Eye (tissue), 1 donor: ENCODE measurements around the gene MYOG.

Experiments
- DNase-seq: peaks from one replicate; pipeline ENCODE4 v3.0.0-alpha.2; 2015

Gene MYOG

GRCh38 chr1:203117611-203118575, 32.1 kb upstream of the MYOG start:
- DNase-seq, result peak; percentile 92

- DNase-seq, result no peak
Observed at GRCh38 chr1:203116091-203116820, 30.4 kb upstream of the MYOG start.

GRCh38 chr1:203114202-203114601, 28.4 kb upstream of the MYOG start:
- DNase-seq, result no peak

GRCh38 chr1:203113308-203113707, 27.5 kb upstream of the MYOG start:
- DNase-seq, result no peak

DNA sequence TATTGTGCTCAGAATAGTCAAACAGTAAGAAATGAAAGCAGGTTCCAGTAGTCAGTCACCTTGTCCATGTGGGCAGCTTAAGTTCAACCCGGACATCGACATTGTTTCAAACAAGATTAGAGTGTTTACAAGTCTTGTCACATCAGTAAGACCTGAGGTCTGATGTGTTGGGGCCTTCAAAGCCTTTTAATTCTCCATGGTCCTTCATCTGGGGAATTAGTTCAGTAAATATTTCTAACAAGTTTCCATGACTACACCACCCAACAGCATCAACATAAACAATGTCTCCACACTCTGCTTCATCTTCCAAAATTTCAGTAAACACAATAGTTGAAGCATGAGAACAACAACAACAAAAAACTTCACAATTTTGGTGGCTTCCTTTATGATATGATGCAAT, 26.7 kb upstream of the MYOG start:
- DNase-seq, result no peak

DNA sequence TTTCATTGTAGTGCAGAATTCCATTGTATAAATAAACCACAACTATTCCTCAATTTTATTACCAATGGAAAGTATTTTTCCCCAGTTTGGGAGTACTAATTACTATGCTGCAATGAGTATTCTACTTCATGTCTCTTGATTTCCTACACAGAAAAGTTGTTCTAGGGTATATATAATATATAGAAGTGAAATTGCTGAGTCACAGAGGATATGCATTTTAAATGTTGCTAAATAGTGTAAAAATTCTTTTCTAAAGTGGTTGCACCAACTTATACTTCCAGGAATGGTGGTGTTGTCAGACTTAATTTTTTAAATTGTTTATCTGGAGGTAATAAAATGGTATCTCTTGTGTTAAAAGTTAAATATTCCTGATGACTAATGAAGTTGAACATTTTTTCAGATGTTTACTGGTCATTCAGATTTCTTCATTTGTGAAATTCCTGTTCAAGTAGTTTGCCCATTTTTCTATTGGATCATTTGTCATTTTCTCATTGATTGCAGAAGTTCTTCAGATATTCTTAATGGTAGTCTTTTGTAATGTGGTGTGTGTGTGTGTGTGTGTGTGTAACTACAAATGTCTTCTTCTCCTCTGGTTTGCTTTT, 19.1 kb upstream of the MYOG start:
- DNase-seq, result no peak

DNA sequence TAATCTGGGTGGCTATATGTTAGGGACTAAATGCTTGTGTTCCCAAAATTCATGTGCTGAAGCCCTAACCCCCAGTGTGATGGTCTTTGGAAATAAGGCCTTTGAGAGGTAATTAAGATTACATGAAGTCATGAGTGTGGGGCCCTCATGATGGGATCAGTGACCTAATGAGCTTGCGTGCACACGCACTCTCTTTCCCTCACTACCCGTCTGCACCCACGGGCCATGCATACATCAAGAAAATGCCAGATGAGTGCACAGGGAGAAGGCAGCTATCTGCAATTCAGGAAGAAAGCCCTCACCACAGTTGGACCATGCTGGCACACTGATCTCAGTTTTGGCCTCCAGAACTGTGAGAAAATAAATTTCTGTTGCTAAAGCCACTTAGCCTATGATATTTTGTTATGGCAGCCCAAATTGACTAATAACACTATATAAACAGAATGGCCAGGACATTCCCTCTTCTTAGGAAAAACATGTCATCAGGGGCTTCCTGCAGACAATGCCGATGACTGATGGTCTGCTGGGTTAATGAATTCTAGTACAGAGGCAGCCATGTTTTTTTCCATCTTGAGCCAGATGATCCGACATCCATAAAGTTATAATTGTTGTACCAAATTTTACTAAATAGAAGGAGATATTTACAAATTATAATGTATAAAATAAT, 18.1 kb upstream of the MYOG start:
- DNase-seq, result no peak

DNA sequence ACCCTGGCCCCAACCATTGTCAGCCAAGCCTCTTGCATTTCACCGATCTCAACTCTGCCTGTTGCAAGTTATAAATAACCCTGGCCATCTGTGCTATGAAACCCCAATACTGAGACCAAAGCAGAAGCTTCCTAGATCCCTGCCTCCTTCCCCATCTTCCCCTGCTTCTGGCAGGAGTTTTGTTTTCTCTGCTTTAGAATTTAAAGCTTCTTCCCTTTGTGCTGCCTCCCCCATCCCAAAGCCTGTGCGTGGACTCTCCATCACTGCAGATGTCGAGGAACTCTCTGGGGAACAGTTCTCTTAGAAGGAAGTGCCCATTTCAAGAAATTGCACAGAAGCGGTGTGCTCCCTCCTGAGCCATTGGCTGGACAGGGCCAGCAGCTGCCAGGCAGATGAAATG, 17.4 kb upstream of the MYOG start:
- no peak for DNase-seq

DNA sequence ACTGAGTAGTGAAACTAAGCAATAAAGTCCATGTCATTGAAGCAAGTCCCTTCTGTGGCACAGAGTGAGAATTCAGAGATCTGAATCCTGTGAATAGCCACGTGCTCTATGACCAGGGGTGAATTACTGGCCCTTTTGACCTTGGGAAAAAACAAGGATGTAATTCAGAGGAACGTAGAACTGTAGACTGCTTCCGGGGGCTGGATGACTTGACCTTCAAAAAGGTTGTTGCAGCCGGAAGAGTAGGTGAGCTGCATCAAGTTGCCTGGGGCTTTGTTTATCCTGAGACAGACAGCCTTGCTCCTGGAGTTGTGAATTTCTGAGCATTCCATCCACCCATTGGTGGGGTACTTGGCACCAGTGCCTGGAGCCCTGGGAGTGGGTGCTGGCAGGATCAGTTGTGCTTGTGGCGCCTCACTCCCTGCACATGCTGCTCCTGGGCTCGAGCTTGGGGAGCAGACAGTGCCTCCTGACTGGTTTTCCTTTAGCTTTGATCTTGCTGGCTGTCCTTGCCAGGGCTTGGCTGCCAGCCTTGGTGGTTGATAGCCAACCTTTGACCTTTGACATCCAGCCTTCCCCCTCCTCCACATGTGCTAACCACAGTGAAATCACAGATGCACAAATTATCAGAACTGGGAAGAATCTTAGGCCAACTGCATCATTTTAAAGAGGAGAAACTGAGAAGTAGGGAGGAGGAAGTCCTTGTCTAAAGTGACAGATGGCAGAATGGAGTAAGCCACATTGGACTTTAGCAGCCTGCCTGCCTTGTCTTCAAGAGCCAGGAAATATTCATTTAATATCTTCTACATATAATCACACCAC, 16.2 kb upstream of the MYOG start:
- DNase-seq, result no peak

GRCh38 chr1:203100516-203100869, 14.7 kb upstream of the MYOG start:
- DNase-seq, result no peak

DNA sequence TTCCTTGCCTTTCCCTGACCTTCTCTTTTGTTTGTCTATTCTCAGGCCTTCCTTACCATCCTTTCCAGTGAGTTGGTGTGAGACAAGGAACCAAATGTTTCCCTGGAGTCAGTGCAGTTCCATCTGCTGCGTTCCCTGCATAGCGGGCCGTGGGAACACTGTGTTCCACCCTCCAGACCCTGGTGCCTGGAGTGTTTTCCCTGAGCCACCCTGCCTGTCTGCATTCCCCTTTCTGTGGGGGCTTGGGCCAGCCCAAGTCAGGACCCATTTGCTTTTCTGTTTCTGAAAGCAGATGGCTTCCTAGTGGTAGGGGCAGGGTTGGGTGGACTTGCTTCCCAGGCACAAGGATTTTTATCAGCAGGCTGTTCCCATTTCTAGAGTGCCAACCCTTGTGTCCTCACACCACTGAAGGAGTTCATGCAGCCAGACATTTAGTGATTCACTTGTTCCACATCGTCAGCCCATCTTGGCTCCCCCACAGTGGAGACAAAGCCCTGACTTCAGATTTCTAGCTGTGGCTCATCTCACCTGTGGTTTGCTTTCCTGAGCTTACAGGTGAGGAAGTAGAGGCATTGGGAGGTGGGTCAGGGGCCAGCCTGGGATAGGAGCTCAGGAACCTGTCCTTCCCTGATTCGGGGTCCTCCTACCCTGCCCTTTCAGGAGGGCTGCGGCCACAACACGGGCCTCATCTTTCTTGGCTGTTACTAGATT, 14.1 kb upstream of the MYOG start:
- no peak for DNase-seq

DNA sequence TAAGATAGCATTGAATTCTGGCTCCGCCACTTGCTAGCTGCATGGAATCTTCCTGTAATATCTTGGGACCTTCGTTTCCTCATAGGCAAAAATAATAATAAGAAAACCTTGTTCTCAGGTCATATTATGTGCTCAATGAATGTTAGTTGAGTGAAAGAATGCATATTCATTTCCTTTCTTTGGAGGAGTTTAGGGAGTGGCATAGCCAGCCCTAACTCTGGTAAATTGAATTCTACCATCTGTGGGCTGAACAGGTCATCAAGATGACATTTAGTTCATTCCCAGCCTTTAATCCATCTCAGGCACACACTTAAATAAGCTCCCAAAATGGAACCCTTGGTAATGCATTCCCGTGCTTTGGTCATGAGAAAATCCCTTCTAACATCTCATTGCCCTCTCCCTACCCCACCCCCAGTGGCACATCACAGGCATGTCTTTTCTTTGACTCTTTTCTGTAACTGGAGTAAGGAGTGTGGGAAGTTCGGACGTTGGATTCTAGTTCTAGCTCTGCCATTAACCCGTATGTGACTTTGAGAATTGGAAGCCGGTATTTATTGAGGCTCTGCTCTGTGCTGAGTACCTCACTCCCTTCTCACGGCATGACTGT, 13.2 kb upstream of the MYOG start:
- no peak for DNase-seq

DNA sequence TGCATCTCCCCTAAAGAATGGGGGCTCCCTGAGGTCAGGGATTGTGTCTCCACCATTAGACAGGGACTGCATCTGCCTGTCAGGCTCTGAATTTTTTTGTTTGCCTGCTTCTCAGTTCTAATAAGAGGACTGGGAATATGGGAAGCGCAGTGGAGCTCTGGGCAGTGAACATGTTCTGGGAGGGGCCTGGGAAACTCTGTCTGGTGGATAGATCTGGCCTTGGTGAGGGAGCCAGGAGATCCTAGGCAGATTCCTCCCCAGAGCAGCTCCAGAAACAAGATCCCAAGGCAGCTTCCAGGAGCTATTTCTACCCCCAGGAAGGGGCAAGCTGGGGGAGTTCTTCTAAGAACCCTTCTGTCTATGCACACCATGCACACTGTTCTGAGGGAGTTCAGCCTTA, 12.6 kb upstream of the MYOG start:
- DNase-seq, result no peak

DNA sequence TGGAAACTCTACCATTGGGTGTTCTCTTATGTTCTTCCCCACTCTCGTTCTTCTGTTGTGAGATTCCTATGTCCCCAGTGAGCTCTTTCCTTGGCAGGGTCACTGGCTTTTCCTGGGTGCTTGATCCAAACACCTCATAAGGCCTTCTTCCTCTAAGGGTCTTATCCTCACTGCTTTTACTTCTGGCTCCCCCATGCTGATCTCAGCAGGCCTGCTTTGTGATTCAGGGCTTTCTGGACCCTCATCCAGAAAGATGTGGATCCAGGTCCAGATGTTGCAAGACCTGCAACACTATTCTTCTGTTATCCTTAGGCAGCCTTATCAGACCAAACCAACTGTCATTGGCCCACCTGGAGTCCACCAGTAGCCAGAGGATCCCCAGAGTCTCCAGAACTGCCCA, 11.2 kb upstream of the MYOG start:
- DNase-seq, result no peak

DNA sequence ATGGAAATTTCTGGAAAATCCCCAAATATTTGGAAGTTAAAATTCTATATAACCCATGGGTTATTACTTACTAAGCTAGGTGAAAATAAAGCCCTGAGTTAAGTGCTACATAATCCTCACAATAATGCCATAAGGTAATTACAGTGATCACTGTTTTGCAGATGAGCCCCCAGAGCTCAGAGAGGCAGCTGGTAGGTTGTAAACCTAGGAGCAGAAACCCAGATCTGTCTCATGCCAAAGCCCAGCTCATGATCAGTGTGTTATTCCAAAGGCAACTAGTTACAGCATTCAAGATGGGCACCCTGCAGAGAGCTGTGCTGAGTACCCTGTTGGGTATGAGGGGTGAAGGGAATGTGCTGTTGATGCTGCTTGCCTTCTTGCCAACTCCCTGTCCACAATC, 10.8 kb upstream of the MYOG start:
- no peak for DNase-seq

DNA sequence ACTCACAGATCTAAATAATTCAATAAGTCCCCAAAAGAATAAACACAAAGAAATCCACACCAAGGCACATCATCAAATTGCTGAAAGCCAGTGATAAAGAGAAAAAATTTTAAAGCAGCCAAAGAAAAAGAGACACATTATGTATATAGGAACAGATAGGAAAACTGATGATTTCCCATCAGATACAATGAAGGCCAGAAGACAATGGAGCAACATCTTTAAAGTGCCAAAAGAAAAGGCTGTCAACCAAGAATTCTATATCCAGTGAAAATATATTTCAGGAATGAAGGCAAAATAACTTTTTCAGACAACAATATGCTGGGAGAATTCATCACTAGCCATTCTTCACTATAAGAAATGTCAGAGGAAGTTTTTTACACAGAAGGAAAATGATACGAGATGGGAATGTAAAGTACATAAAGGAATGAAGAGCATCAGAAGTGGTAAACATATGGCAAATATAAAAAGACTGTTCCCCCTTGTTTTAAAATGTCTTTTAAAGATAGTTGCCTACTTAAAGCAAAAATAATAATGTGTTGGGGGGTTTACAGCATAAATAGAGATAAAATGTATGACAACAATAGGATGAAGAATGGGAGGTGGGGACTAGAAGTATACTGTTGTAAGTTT, 9.4 kb upstream of the MYOG start:
- DNase-seq, result no peak

- no peak for DNase-seq
Observed at GRCh38 chr1:203093754-203094410, 8.1 kb upstream of the MYOG start.

DNA sequence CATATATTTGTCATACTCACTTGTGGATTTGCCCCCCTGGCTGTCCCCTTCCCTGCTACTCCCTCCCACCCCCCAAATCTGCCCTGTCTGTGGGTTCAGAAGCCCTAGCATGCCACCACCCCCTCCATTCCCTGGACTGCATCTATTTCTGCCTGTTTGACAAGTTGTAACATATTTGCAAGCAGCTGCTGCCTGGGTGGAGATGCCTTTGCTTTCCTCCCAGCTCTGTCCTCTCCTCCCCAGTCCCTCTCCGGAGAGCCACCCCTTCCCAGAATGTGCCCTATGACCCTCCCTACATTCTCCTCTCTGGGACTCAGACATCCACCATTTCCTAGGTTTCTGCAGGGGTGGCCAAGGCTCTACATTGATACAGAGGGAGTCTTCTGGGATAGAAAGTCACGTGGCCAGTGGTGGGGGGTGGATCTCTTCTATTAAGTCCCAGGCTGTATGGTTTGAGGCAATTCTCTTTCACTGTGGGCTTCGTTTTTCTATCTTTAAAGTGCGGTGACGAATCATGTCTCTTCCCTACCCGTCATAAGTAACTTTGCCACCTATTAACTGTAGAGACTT, 6.0 kb upstream of the MYOG start:
- no peak for DNase-seq

DNA sequence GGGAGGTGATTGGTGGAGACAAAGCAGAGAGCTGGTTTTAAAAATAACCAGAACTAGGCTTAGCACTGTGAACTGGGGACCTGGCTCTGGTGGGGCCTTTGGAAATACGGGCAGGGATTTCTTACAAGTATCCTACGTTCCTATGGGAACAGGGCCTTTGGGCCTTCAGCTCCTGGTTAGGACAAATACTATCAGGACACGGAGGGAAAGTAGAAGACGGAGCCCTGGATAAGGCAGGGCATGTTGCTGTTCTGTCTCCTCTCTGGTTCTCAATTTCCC, 5.3 kb upstream of the MYOG start:
- DNase-seq, result no peak
